Medulla oblongata (tissue), 1 donor: ENCODE measurements around the gene IL1RL2.

ENCODE experiments used
- DNase-seq: peaks from one replicate; pipeline ENCODE4 v3.0.0-alpha.2; 2015; ENCODE audit errors: extremely low spot score

Gene IL1RL2

GRCh38 chr2:102238778-102239177, 52.0 kb downstream of the IL1RL2 start:
- no peak for DNase-seq

- no peak for DNase-seq
Observed at GRCh38 chr2:102239344-102239743, 52.5 kb downstream of the IL1RL2 start.

GRCh38 chr2:102240640-102241370, 54.0 kb downstream of the IL1RL2 start:
- DNase-seq, result peak; percentile 94

- DNase-seq, result no peak
Observed at GRCh38 chr2:102241616-102242305, 54.9 kb downstream of the IL1RL2 start.

- DNase-seq, result no peak
Observed at GRCh38 chr2:102245266-102246151, 58.7 kb downstream of the IL1RL2 start.

- no peak for DNase-seq
Observed at GRCh38 chr2:102250278-102250821, 63.5 kb downstream of the IL1RL2 start.

GRCh38 chr2:102251042-102251848, 64.4 kb downstream of the IL1RL2 start:
- peak; percentile 48 for DNase-seq

GRCh38 chr2:102251849-102252203, 65.0 kb downstream of the IL1RL2 start:
- no peak for DNase-seq

- DNase-seq, result no peak
Observed at GRCh38 chr2:102252236-102252635, 65.4 kb downstream of the IL1RL2 start.

GRCh38 chr2:102253140-102253752, 66.4 kb downstream of the IL1RL2 start:
- DNase-seq, result no peak

- no peak for DNase-seq
Observed at GRCh38 chr2:102253753-102254150, 66.9 kb downstream of the IL1RL2 start.

- peak; percentile 30 for DNase-seq
Observed at GRCh38 chr2:102256276-102256675, 69.5 kb downstream of the IL1RL2 start.

GRCh38 chr2:102256874-102257462, 70.1 kb downstream of the IL1RL2 start:
- no peak for DNase-seq

- no peak for DNase-seq
Observed at GRCh38 chr2:102258025-102258385, 71.2 kb downstream of the IL1RL2 start.

GRCh38 chr2:102258386-102259074, 71.7 kb downstream of the IL1RL2 start:
- DNase-seq, result no peak

- DNase-seq, result no peak
Observed at GRCh38 chr2:102261467-102262135, 74.8 kb downstream of the IL1RL2 start.

GRCh38 chr2:102262216-102263129, 75.7 kb downstream of the IL1RL2 start:
- no peak for DNase-seq

- DNase-seq, result no peak
Observed at GRCh38 chr2:102264952-102265351, 78.1 kb downstream of the IL1RL2 start.
